HG02623 (cell line): ENCODE data around the gene TBCD.

Source experiments
- ATAC-seq: cut with Tn5 transposase; IDR thresholded peaks from one replicate; pipeline ENCODE4 v1.9.1; 2021; ENCODE audit warnings: moderate library complexity; ENCODE audit not compliant: unreplicated experiment

TBCD gene

DNA sequence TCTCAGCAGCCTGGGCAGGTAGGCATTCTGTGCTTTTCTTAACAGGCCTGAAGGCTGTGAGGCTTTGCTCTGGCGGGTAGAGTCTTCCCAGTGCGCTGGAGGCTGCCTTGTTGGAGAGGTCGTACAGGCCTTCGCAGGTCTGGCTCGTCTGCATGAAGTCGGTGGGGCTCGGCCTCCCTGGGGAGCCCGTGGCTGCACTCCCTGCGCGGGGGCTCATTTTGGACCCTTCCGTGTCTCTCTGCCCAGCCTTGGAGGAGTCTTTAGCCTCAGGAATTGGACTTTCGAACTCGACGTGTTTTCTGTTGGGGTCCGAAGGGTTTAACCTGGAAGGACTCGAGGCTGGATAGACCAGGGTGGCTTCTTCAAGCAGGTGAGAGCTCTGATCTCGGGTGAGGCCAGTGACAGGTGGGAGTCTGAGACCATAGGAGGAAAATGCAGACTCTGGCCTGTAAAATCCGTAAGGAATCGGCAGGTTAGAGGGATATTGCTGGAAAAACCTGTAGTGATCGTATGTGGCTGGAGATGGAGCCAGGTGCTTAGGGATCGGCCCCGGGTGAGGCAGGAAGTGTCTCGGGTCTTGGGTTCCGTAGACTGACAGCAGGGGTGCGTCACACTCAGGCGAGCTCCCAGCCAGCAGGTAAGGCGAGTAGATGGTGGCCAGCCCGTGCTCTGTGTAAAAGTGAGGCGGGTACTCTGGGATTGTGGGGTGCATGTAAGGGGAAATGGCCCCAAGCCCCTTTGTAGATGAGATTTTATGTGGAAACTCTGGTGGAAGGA lies 79.4 kb downstream of the TBCD start:
- no peak for ATAC-seq

DNA sequence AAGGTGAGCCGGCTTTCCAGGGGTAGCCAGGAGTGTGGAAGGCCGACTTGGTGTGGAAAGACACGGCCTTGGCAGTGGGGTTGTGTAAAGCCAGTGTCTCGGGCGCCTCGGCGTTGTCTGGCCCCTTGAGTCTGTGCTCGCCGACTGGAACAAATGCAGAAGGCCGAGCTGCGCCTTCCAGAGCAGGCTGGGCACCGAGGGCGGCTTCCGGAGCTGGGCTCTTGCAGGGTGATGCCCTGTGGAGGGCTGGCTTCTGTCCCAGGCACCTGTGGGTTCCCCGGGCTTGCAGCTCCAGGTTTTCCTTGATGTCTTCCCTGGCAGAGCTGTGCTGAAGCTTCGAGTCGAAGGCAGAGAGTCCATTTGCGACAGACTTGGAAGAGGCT lies 79.9 kb downstream of the TBCD start:
- ATAC-seq: no peak

DNA sequence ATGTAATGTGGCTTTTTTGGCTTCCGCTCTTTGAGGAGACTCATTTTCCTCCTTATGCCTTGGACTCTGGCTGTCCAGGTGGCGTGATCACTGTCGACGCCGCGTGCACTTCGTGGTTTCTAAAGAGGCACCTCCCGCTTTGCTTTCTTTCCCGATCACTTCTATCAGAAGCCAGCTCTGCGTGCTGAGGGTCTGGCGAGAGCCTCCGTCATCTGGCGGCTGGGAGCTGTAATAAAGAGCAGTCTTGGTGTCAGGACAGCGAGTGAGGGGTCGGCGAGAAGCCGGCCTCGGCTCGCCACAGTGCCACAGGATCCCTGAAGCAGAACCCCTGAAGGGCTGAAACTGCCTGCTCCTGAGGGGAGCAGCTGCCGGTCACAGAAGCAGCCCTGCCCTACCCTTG lies 80.5 kb downstream of the TBCD start:
- no peak for ATAC-seq

DNA sequence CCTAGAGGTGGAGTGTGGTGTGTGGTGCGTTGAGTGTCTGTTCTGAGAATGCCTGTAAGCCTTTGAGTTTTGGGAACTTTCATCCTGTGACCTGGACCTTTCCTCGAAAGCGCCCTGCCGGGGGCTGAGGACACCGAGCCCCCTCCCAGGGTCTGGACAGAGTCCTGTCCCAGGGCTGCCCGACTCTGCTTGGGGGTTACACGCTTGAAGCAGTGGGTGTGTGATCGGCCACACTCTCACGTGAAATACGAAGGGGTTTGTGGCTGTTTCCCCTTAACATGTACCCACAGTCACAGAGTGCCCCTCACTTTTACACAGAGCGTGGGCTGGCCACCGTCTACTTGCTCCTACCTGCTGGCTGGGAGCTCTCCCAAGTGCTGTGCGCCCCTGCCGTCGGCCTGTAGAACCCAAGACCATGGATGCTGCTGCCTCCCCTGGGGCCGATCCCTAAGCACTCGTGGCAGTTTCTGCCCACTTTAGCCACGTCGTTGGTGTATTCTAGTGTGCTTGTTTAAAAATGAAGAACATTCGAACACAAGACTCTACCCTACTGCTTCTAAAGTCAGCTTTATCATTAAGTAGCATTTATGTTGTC lies 81.1 kb downstream of the TBCD start:
- ATAC-seq: no peak

DNA sequence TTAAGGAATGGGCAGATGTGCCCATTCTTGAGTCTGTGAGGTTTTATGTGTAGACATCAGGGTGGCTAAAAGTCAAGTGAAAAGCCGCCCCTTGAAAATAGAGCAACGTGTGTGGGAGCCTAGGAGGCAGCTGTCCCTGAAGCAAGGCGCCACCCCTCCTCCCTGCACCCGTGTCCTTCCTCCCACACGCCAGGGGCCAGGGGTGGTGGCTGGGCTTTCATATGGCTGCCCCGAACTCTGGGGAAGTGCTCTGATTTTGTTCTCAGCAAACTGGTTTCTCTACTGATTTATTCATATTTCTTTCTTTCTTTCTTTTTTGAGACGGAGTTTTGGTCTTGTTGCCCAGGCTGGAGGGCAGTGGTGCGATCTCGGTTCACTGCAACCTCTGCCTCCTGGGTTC lies 83.3 kb downstream of the TBCD start:
- no peak for ATAC-seq

DNA sequence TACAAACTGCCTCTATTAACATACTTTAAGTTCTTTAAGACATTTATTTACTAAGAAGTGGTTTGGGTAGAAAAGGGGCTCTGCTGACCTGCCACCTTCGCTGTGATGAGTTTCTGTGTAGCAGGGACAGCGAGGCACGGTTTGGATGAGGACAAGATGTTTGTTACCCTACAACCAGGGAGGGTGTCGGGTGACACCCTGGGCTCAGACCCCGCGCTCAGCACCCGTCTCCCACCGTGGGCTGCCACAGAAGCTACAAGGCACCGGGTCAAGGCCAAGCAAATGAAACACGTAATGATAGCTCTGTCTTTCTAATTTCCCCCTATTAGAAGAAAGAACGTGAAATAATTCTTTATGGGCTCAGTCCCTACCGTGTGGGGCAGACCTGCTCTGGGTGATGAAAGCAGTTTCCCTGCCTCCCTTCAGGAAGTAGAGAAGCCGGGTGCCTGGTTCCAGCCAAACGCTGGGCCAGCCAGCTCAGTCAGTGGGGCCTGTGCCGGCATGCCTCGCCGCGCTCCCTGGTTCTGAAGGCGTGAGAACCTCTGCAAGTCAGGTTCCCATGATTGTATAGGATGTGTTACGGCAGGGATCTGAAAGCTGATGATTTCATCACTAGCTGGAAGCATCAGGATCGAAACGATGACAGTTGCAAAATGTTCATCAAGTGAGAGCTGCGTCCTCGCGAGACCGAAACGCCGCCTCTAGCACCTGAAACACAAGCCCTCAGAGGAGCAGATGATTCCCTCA lies 84.1 kb downstream of the TBCD start:
- no peak for ATAC-seq

DNA sequence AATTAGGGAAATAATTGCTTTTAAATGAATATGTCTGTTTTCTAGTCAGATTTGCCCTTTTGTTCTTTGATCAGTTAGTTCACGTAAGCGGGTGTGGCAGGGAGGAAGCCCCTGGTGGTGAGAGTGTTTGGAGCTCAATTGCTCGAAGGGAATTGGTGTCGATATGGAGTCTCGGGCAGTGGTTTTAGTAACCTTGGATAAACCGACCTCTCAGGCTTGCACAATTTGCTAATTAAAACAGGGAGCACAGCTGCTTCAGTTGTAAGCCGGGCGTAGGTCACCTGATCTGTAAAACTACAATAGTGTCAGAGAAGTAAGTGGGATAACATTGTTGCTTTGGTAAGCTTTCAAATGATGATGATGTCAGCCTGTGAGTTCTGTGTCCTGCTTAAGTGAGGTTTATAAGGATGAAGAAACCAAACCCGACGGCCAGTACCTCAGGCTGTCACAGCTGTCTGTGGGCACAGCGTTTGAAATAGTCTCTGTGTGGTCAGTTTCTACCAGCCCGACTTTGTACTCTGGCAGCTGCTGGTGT lies 85.0 kb downstream of the TBCD start:
- ATAC-seq: no peak

DNA sequence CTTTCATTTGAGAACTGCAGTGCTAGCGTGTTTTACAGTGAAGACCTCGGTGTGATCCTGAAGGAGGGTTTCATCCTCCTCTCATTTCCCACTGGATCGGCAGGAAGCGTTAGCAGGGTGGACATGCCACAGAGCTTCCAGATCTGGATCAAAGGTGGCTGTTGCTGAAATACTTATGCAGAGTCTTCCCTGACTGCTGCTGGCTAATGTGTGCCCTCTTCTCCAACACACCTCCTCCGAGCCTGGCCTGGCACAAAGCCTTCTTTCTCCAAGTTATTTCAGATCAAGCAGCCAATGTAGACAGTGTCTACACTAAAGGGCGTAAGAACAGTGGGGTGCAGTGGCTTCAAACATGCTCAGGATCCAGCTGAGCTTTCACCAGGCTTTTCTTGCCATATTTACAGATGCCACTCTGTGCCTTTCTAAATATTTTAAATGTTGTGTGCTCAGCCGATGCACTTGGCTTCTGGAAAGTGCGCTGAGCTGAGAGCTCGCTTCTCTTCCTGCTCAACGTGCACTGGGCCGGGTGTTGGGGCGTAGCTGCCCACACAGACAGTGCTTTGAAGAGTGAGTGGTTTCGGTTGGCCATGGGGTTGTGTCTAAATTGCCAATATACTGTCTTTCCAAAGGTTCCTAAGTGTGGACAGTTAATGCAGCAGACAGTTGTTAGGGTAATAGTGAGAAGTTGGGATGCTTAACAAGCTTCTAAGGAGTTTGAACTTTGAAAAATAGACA lies 85.9 kb downstream of the TBCD start:
- no peak for ATAC-seq

DNA sequence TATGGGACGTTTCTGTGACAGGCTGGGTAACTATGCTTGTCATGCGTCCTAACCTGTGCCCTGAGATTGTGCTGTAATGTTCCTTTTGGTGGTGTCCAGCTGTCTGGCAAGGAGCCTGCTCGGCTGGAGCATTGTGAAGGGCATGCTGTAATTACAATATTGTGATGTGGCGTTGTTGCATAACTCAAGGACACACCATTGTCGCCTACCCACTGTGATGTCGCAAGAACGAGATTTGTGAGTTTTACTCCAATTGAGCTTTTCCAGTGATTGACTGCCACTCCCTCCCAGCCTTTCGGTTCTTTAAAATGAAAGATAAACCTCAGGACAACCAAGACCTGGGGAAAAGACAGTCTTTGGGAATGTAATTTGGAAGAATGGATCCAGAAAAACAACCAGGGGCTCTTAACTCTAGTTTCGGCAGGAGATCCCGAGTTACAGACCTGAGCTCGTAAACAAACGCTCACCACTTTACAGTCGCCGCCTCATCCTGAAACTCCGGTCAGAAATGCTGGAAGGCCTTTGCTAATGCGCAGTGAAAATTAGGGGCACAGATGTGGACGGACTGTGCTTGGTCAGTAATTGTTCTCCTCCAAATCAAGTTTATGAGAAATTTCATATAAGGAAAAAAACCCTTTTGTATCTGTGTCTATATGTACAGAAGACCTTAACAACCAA lies 86.7 kb downstream of the TBCD start:
- no peak for ATAC-seq

DNA sequence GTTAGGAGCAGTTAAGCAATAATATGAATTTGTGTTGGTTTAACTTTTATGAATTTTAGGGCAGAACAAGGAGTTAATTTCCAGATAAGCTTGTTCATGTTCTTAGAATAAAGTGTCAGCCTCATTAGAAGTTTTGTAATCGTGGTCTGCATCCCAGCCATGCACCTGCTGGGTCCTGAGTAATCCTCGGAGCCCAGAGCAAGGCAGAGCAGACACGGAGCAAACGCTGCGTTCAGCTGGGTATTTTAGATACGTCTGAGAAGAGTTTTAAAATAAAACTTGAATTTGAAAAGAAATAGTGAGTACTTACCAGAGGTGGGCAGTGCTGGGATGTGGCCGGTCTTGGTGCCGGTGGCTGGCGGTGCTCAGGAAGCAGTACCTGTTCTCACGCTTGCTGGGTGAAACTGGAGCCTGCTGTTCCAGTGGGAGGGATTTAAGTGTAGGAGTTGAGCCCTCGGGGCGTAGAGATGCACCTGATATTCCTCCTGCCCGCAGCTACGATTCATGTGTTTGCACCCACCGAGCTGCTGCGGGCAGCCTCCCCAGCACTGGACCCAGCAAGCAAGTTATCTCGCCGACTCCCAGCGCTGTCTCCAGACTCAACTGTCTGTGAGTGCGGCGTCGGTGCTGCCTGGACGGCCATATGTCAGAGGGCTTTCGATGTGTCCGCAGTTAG lies 87.9 kb downstream of the TBCD start, which contains the start of gene ZNF750:
TSS of gene ZNF750 (minus strand) at position 406 of the 676 bp plus-strand sequence. CDS start 7,568 bp downstream, outside the sequence.
- no peak for ATAC-seq

DNA sequence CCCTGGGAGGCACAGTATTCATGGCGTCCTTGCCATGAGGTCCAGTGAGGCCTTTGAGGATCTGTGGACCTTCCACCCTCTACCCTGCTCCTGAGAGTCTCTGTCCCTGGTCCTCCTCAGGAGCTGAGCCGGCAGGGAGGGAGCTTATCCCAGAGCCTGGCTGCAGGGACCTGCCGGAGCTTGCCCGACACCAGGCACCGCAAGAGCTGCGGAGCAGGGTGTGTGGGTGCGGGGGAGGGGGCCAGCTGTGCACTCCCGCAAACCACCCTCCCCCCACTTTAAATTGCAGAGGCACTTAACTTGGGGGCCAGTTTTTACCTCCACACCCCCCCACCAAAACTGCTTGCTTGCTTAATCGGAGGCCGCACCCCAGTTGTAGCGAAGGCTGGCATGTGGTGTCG lies 88.6 kb downstream of the TBCD start:
- no peak for ATAC-seq

DNA sequence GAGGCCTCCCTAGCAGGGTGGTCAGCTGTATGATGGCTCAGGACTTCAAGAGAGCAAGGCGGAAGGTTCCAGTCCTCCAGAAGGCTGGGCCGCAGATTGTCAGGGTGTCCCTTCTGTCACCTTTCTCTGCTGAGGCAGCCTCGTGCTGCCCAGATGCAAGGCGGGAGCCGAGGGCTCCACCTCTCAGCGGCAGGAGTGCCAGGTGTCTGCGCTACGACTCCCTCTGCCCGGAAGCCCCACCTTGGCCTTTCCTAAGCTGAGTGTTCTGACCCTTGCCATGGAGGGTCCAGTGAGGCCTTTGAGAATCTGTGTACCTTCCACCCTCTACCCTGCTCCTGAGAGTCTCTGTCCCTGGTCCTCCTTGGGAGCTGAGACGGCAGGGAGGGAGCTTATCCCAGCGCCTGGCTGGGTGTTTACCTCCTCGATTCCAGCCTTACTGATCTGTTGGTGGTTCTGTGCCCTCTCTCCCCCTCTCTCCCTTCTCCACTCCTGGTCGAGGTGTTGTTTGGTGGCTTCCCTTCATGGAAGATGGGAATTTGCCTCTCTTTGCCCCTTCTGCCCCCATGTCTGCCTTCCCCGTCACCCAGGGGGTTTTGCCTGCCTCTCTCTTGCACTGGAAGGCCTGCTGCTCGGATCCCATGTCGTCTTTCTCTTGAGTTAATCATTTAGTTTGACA lies 90.2 kb downstream of the TBCD start:
- ATAC-seq: no peak

DNA sequence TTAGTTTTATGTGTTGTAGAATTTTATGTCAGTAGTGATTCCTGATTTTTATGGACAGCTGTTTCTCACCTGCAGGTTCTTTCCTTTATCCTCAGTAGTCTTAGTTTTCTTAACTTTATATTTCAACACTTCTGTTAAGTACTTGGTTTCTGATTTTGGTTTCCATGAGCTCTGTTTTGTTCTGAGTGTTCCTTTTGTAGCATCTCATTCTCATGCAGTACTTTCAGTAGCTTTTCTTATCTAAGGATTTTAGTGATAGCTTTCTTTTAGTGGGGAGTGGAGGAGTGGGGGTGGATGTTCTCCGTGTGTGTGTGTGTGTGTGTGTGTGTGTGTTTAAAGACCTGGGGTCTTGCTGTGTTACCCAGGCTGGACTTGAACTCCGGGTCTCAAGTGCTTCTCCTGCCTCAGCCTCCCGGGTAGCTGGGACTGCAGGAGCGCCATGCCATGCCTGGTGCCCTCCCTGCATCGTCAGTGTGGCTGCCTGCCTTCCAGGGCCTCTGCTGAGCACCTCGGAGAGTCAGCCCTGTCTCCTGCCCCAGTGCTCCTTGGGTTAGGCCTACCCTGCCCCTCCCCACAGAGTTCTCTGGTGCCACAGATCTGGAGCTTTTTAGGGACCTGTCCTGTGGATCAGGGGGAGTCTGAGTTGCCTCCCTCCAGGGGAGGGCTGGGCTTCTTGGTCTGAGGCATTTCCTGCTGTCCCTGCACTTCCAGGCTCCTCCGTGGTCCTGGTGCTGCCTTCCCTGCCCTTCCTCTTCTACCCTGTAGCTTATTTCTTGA lies 92.2 kb downstream of the TBCD start:
- no peak for ATAC-seq

DNA sequence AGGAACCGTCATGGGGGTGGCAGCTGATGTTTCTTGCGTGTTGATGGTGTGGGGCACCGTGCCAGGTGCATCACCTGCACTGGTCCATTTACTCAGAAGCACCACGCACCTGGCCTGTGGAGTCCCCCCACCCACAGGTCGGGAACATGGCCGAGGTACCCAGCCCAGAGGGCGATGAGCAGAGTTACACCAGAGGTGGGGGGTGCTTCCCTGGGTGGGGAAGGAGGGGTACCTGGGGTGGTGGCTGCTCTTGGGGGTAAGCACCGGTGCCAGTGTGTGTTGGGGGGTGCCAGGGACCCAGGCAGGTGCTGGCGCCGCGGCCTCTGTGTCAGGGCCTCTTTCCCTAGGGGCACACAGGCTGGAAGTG lies 92.9 kb downstream of the TBCD start:
- no peak for ATAC-seq

DNA sequence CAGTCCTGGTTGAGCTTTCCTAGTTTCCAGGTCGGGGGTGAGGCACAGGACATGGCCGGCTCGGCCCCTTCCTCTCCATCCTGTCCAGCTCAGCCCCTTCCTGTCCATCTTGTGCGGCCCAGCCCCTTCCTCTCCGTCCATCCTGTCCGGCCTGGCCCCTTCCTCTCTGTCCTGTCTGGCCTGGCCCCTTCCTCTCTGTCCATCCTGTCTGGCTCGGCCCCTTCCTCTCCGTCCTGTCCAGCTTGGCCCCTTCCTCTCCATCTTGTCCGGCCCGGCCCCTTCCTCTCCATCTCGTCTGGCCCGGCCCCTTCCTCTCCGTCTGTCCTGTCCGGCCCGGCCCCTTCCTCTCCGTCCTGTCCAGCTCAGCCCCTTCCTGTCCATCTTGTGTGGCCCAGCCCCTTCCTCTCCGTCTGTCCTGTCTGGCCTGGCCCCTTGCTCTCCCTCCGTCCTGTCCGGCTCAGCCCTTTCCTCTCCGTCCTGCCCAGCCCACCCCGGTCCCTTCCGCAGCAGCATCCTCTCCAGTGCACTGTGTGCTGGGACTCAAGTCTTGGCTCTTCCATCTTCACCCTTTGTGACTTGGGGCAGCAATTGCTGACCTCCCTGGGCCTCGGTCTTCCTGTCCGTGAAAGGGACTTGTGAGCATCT lies 93.4 kb downstream of the TBCD start:
- ATAC-seq: no peak

DNA sequence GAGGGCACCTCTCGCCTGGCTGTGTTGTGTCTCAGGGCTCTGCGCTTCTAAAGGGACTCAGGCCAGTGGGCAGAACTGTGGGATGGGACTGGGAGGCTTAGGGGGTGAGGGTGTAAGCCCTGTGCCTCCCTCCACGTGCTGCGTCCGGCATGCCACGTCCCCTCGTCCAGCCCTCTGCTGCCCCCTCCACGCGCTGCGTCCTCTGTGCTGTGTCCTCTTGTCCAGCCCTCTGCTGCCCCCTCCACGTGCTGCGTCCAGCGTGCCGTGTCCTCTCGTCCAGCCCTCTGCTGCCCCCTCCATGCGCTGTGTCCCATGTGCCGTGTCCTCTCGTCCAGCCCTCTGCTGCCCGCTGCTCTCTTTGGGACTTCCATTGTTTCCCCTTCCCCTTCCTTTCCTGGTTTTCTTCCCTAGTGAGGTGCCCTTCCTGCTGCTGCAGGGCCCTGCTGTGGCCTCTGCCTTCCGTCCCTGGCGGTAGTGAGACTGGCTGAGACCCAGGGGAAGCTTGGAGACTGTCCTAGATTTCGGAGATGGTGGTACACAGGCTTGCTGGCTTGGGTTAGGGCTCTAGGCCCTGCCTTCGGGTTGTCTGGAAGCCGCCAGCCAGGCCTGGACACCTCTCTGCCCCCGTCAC lies 94.3 kb downstream of the TBCD start:
- ATAC-seq: no peak

DNA sequence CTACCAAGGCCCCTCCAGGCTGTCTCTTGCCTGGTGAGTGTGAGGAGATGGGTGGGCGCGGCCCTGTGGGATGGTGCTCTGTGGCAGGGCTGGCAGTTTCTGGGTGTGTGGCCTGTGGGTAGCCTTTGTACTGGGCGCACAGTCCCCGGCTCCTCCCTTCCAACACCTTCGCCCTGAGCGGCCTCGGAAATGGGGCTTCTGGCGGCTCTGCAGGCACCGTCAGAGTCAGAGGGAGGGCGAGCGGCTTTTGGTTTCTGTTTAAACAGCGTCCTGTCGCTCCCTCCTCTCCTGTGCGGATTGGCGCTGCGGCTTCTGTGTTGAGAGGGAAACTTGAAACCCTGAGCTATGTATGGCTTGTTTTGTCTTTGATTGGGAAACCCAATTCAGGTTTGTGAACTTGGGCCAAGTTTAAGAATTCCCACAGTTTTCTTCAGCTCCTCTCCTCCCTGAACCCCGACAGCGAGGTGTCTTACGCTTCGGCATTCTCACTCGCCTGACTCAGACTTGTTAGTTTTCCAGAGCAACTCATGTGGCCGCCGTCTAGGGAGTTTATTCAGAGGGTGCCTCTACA lies 96.2 kb downstream of the TBCD start:
- ATAC-seq: no peak
